ENCODE measurements around the gene FDX2. TPM values are rescaled to one million over a fixed set of nuclear protein-coding genes. Genes with fewer than 3 reads are reported as not detected.
"Not testable (repeated sequence)": the region's sequence is repeated elsewhere in the genome, so short reads cannot be mapped to it uniquely, and the experiment has no call there.

Gene FDX2
- total RNA-seq, result 9.1 TPM

- peak; percentile 94 for DNase-seq
Observed at GRCh38 chr19:10315335-10316214, at the start of gene FDX2. Gene FDX2, minus strand, starts transcription at chr19:10316015. Its CDS starts 19 bp downstream, at chr19:10315996.

- no peak for DNase-seq
Observed at GRCh38 chr19:10365518-10365917, 49.7 kb upstream of the FDX2 start.

GRCh38 chr19:10364644-10365043, 48.8 kb upstream of the FDX2 start:
- no peak for DNase-seq

GRCh38 chr19:10363789-10364281, 48.0 kb upstream of the FDX2 start:
- no peak for DNase-seq

- no peak for DNase-seq
Observed at GRCh38 chr19:10362259-10362658, 46.4 kb upstream of the FDX2 start.

- no peak for DNase-seq
Observed at GRCh38 chr19:10361569-10362011, 45.8 kb upstream of the FDX2 start.

GRCh38 chr19:10356431-10356830, 40.6 kb upstream of the FDX2 start:
- DNase-seq, result no peak

- peak; percentile 75 for DNase-seq
Observed at GRCh38 chr19:10353793-10354391, 38.1 kb upstream of the FDX2 start.

GRCh38 chr19:10352764-10353671, 37.2 kb upstream of the FDX2 start:
- peak; percentile 77 for DNase-seq

- DNase-seq, result no peak
Observed at GRCh38 chr19:10346509-10346908, 30.7 kb upstream of the FDX2 start.

GRCh38 chr19:10344780-10345179, 29.0 kb upstream of the FDX2 start:
- no peak for DNase-seq

GRCh38 chr19:10343495-10343894, 27.7 kb upstream of the FDX2 start:
- DNase-seq, result no peak

GRCh38 chr19:10339977-10340376, 24.2 kb upstream of the FDX2 start:
- no peak for DNase-seq

GRCh38 chr19:10339380-10339960, 23.7 kb upstream of the FDX2 start, which contains the start of gene ICAM3:
Gene ICAM3, minus strand, starts transcription at chr19:10339624. Its CDS starts 10 bp downstream, at chr19:10339614.
- no peak for DNase-seq

GRCh38 chr19:10338940-10339339, 23.1 kb upstream of the FDX2 start:
- no peak for DNase-seq

- not testable (repeated sequence) for DNase-seq
Observed at GRCh38 chr19:10336725-10337124, 20.9 kb upstream of the FDX2 start.

- no peak for DNase-seq
Observed at GRCh38 chr19:10335352-10335985, 19.7 kb upstream of the FDX2 start.

- peak; percentile 91 for DNase-seq
Observed at GRCh38 chr19:10334588-10335351, 19.0 kb upstream of the FDX2 start.

GRCh38 chr19:10333758-10334587, 18.2 kb upstream of the FDX2 start:
- peak; percentile 9 for DNase-seq

Measured in tongue (tissue), 2 donors.